ENCODE results near the gene GUCY1A2.

The GUCY1A2 gene

GRCh38 chr11:106733635-106734034 lies 284.6 kb downstream of the GUCY1A2 start:
- no peak overlapping the region for H3K4me3 Mint-ChIP-seq
- H3K27ac Mint-ChIP-seq = no peak overlapping the region
- H3K27me3 Mint-ChIP-seq = no peaks in the 10 kb centered on the region
- H3K36me3 Mint-ChIP-seq (ENCODE audit: low read depth) = no peaks in the 10 kb centered on the region
- H3K4me1 Mint-ChIP-seq (ENCODE audit: low read depth) = no peaks in the 10 kb centered on the region
- H3K9me3 Mint-ChIP-seq = peaks cover 14% of the 10 kb centered on the region
- DNase-seq = no peak

- Mint-ChIP-seq H3K4me1 (ENCODE audit: low read depth) (no peaks in the 10 kb centered on the region), H3K27ac (no peak overlapping the region), H3K27me3 (no peaks in the 10 kb centered on the region), H3K9me3 (peaks cover 12% of the 10 kb centered on the region), H3K36me3 (ENCODE audit: low read depth) (no peaks in the 10 kb centered on the region), H3K4me3 (no peak overlapping the region)
- DNase-seq = no peak
Observed at GRCh38 chr11:106728859-106729258, 289.4 kb downstream of the GUCY1A2 start.

- H3K9me3 Mint-ChIP-seq = peaks cover 12% of the 10 kb centered on the region
Observed at GRCh38 chr11:106728379-106728778, 289.9 kb downstream of the GUCY1A2 start.

GRCh38 chr11:106727256-106727655 lies 291.0 kb downstream of the GUCY1A2 start:
- Mint-ChIP-seq H3K36me3 (ENCODE audit: low read depth) (no peaks in the 10 kb centered on the region), H3K27ac (no peak overlapping the region), H3K9me3 (peaks cover 9% of the 10 kb centered on the region), H3K4me3 (no peak overlapping the region), H3K4me1 (ENCODE audit: low read depth) (no peaks in the 10 kb centered on the region), H3K27me3 (no peaks in the 10 kb centered on the region)
- no peak for DNase-seq

More at GRCh38 chr11:106728379-106728778, 289.9 kb downstream of the GUCY1A2 start:
- no peaks in the 10 kb centered on the region for H3K4me1 Mint-ChIP-seq (ENCODE audit: low read depth)
- H3K4me3 Mint-ChIP-seq = no peak overlapping the region
- DNase-seq = no peak
- no peaks in the 10 kb centered on the region for H3K27me3 Mint-ChIP-seq
- H3K27ac Mint-ChIP-seq = no peak overlapping the region
- H3K36me3 Mint-ChIP-seq (ENCODE audit: low read depth) = no peaks in the 10 kb centered on the region

GRCh38 chr11:106724293-106724892 lies 293.9 kb downstream of the GUCY1A2 start:
- Mint-ChIP-seq H3K4me1 (ENCODE audit: low read depth) (no peaks in the 10 kb centered on the region), H3K4me3 (no peak overlapping the region), H3K27ac (no peak overlapping the region), H3K36me3 (ENCODE audit: low read depth) (no peaks in the 10 kb centered on the region), H3K27me3 (no peaks in the 10 kb centered on the region), H3K9me3 (peaks cover 9% of the 10 kb centered on the region)
- DNase-seq = no peak

- DNase-seq = no peak
- Mint-ChIP-seq H3K27ac (no peak overlapping the region), H3K36me3 (ENCODE audit: low read depth) (no peaks in the 10 kb centered on the region), H3K4me3 (no peak overlapping the region), H3K9me3 (peaks cover 9% of the 10 kb centered on the region), H3K4me1 (ENCODE audit: low read depth) (no peaks in the 10 kb centered on the region), H3K27me3 (no peaks in the 10 kb centered on the region)
Observed at GRCh38 chr11:106723071-106723470, 295.2 kb downstream of the GUCY1A2 start.

- no peaks in the 10 kb centered on the region for H3K4me1 Mint-ChIP-seq (ENCODE audit: low read depth)
- H3K27me3 Mint-ChIP-seq = no peaks in the 10 kb centered on the region
- no peaks in the 10 kb centered on the region for H3K36me3 Mint-ChIP-seq (ENCODE audit: low read depth)
- peaks cover 6% of the 10 kb centered on the region for H3K9me3 Mint-ChIP-seq
- H3K27ac Mint-ChIP-seq = no peak overlapping the region
- DNase-seq = no peak
- no peak overlapping the region for H3K4me3 Mint-ChIP-seq
Observed at GRCh38 chr11:106717222-106717621, 301.1 kb downstream of the GUCY1A2 start.

- Mint-ChIP-seq H3K4me1 (ENCODE audit: low read depth) (no peaks in the 10 kb centered on the region), H3K27me3 (no peaks in the 10 kb centered on the region), H3K36me3 (ENCODE audit: low read depth) (no peaks in the 10 kb centered on the region), H3K27ac (no peak overlapping the region), H3K9me3 (peaks cover 14% of the 10 kb centered on the region), H3K4me3 (no peak overlapping the region)
- DNase-seq = no peak
Observed at GRCh38 chr11:106714199-106714598, 304.1 kb downstream of the GUCY1A2 start.

- DNase-seq = no peak
- H3K4me3 Mint-ChIP-seq = no peak overlapping the region
- H3K36me3 Mint-ChIP-seq (ENCODE audit: low read depth) = no peaks in the 10 kb centered on the region
- H3K27ac Mint-ChIP-seq = no peak overlapping the region
- no peaks in the 10 kb centered on the region for H3K27me3 Mint-ChIP-seq
- peaks cover 9% of the 10 kb centered on the region for H3K9me3 Mint-ChIP-seq
- no peaks in the 10 kb centered on the region for H3K4me1 Mint-ChIP-seq (ENCODE audit: low read depth)
Observed at GRCh38 chr11:106708348-106708747, 309.9 kb downstream of the GUCY1A2 start.

- no peak for DNase-seq
- no peaks in the 10 kb centered on the region for H3K36me3 Mint-ChIP-seq (ENCODE audit: low read depth)
- no peaks in the 10 kb centered on the region for H3K4me1 Mint-ChIP-seq (ENCODE audit: low read depth)
- H3K9me3 Mint-ChIP-seq = peaks cover 5% of the 10 kb centered on the region
- H3K27me3 Mint-ChIP-seq = no peaks in the 10 kb centered on the region
- H3K4me3 Mint-ChIP-seq = no peak overlapping the region
- H3K27ac Mint-ChIP-seq = no peak overlapping the region
Observed at GRCh38 chr11:106706355-106706754, 311.9 kb downstream of the GUCY1A2 start.

- no peak overlapping the region for H3K27ac Mint-ChIP-seq
- H3K27me3 Mint-ChIP-seq = no peaks in the 10 kb centered on the region
- H3K4me1 Mint-ChIP-seq (ENCODE audit: low read depth) = no peaks in the 10 kb centered on the region
- no peaks in the 10 kb centered on the region for H3K36me3 Mint-ChIP-seq (ENCODE audit: low read depth)
- H3K9me3 Mint-ChIP-seq = no peaks in the 10 kb centered on the region
- no peak overlapping the region for H3K4me3 Mint-ChIP-seq
- DNase-seq = no peak
Observed at GRCh38 chr11:106702805-106703204, 315.5 kb downstream of the GUCY1A2 start.

GRCh38 chr11:106697058-106697457 lies 321.2 kb downstream of the GUCY1A2 start:
- peaks cover 5% of the 10 kb centered on the region for H3K9me3 Mint-ChIP-seq
- no peak for DNase-seq
- H3K4me3 Mint-ChIP-seq = no peak overlapping the region
- H3K27ac Mint-ChIP-seq = no peak overlapping the region
- no peaks in the 10 kb centered on the region for H3K4me1 Mint-ChIP-seq (ENCODE audit: low read depth)
- no peaks in the 10 kb centered on the region for H3K36me3 Mint-ChIP-seq (ENCODE audit: low read depth)
- H3K27me3 Mint-ChIP-seq = no peaks in the 10 kb centered on the region

GRCh38 chr11:106695506-106695905 lies 322.8 kb downstream of the GUCY1A2 start:
- no peaks in the 10 kb centered on the region for H3K36me3 Mint-ChIP-seq (ENCODE audit: low read depth)
- H3K4me1 Mint-ChIP-seq (ENCODE audit: low read depth) = no peaks in the 10 kb centered on the region
- H3K27me3 Mint-ChIP-seq = no peaks in the 10 kb centered on the region

GRCh38 chr11:106694501-106694900 lies 323.8 kb downstream of the GUCY1A2 start:
- Mint-ChIP-seq H3K27ac (no peak overlapping the region), H3K9me3 (peaks cover 10% of the 10 kb centered on the region), H3K4me1 (ENCODE audit: low read depth) (no peaks in the 10 kb centered on the region), H3K36me3 (ENCODE audit: low read depth) (no peaks in the 10 kb centered on the region), H3K27me3 (no peaks in the 10 kb centered on the region), H3K4me3 (no peak overlapping the region)
- DNase-seq = no peak

More at GRCh38 chr11:106695506-106695905, 322.8 kb downstream of the GUCY1A2 start:
- no peak overlapping the region for H3K4me3 Mint-ChIP-seq
- DNase-seq = no peak
- H3K9me3 Mint-ChIP-seq = peaks cover 5% of the 10 kb centered on the region
- no peak overlapping the region for H3K27ac Mint-ChIP-seq

GRCh38 chr11:106691807-106692365 lies 326.4 kb downstream of the GUCY1A2 start:
- Mint-ChIP-seq H3K9me3 (peaks cover 18% of the 10 kb centered on the region), H3K4me1 (ENCODE audit: low read depth) (no peaks in the 10 kb centered on the region), H3K4me3 (no peak overlapping the region), H3K36me3 (ENCODE audit: low read depth) (no peaks in the 10 kb centered on the region), H3K27me3 (no peaks in the 10 kb centered on the region), H3K27ac (no peak overlapping the region)
- DNase-seq = no peak

Measured in activated T-cell treated with anti-CD3 and anti-CD28 coated beads, Interleukin-2, amount 50 U/mL, for 24 hours (primary cell).